Measurements from ENCODE around the gene POMT2.
"Not testable (repeated sequence)": the region's sequence is repeated elsewhere in the genome, so short reads cannot be mapped to it uniquely, and the experiment has no call there.

The POMT2 gene

GRCh38 chr14:77296155-77296554 is 24.5 kb downstream of the POMT2 start:
- H3K4me3 ChIP-seq (ENCODE audit: low read length): no peak overlapping the region
- TF ChIP-seq ZNF274 (IDR thresholded peaks at IDR 0.05; ENCODE audit: low read depth, low read length): no peak

DNA sequence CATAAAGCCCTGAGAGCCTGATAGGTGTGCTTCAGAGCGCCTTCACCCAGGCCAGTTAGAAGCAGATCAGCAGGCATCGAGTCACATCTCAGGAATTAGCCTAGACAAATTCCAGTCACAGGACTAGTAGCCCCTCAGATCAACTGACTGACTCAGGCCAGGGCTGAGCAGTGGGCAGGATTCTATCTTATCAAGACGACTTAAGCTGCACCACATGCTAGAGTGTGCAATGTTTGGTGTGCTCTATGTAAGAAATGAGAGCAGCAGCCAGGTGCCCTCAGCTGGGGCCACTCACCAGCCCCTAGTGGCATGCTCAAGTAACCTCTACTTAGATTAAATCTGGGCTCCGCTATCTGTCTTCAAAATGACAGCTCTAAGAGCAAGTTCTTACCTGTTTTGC is 30.0 kb downstream of the POMT2 start:
- no peak overlapping the region for H3K4me3 ChIP-seq (ENCODE audit: low read length)
- TF ChIP-seq ZNF274 (IDR thresholded peaks at IDR 0.05; ENCODE audit: low read depth, low read length): no peak

- TF ChIP-seq ZNF274 (IDR thresholded peaks at IDR 0.05; ENCODE audit: low read depth, low read length): no peak
- no peak overlapping the region for H3K4me3 ChIP-seq (ENCODE audit: low read length)
Observed at GRCh38 chr14:77286576-77286975, 34.1 kb downstream of the POMT2 start.

GRCh38 chr14:77284466-77284865 is 36.2 kb downstream of the POMT2 start:
- H3K4me3 ChIP-seq (ENCODE audit: low read length): no peak overlapping the region
- no peak for TF ChIP-seq ZNF274 (IDR thresholded peaks at IDR 0.05; ENCODE audit: low read depth, low read length)

GRCh38 chr14:77284066-77284465 is 36.6 kb downstream of the POMT2 start:
- no peak overlapping the region for H3K4me3 ChIP-seq (ENCODE audit: low read length)
- no peak for TF ChIP-seq ZNF274 (IDR thresholded peaks at IDR 0.05; ENCODE audit: low read depth, low read length)

- no peak overlapping the region for H3K4me3 ChIP-seq (ENCODE audit: low read length)
- TF ChIP-seq ZNF274 (IDR thresholded peaks at IDR 0.05; ENCODE audit: low read depth, low read length): no peak
Observed at GRCh38 chr14:77281852-77282410, 38.8 kb downstream of the POMT2 start.

DNA sequence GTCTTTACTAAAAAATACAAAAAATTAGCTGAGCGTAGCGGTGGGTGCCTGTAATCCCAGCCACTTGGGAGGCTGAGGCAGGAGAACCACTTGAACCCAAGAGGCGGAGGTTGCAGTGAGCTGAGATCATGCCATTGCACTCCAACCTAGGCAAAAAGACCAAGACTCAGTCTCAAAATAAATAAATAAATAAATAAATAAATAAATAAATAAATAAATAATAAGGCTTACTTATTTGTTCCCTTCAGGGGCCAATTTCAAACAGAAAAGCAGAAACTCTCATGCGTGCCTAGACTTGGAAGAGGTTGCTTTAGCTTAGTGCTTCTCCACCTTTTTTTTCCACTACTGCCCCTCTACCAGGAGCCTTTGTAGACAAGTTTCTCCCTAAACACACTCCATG is 39.8 kb downstream of the POMT2 start:
- H3K4me3 ChIP-seq (ENCODE audit: low read length): not testable (repeated sequence)

DNA sequence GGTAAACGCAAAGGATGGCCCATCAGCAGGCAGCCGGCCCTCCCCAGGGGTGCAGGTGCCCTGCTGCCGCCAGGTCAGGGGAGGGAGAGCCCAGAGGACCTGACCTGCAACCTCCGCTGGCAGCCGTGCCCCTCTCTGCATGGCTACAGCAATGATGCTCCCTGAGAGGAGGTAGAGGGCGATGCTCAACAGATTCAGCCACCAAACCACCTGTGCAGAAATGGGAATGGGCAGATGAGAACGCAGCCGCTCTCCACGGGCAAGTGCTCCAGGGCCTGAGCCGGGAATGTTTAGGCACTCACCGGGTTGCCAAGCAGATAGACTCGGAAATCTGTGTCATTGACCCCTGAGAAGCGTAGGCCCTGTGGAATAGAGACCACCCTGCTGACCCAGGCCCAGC is 41.0 kb downstream of the POMT2 start:
- TF ChIP-seq ZNF274 (IDR thresholded peaks at IDR 0.05; ENCODE audit: low read depth, low read length): no peak

DNA sequence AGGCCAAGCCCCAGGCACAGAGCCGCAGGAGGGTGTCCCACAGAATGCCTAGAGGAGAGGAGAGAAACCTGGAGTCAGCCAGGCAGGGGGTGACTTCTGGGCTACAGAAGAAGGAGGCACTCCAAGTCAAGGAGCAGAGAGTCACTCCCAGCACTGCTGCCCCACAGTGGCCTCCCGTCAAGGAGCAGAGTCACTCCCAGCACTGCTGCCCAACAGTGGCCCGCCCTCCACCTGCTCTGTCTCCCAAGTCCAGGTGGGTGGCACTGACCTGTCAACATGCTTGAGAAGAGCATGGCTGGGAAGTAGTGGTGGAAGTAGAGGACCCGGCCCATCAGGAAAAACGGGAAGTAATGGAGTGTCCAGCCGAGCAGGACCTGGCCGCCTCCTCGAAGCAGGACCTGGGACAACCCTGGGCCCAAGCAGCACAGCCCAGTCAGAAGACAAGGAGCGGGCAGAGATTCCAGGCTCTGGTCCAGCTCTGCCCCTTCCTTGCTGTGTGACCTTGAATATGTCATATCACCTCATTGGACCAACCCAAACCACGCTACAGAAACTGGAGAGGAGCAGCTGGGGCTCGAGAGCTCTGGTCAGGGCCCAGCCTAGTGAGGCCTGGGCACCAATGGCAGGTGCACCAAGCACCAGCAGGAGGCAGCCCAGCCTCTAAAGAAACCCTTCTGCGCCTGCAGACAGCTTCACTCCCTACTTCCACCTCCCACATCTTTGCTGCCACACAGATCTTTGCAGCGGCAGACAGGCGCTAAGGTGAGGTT is 42.0 kb downstream of the POMT2 start:
- H3K4me3 ChIP-seq (ENCODE audit: low read length): no peak overlapping the region
- TF ChIP-seq ZNF274 (IDR thresholded peaks at IDR 0.05; ENCODE audit: low read depth, low read length): no peak

More for the DNA sequence above, 41.0 kb downstream of the POMT2 start:
- no peak overlapping the region for H3K4me3 ChIP-seq (ENCODE audit: low read length)

- no peak for TF ChIP-seq ZNF274 (IDR thresholded peaks at IDR 0.05; ENCODE audit: low read depth, low read length)
- no peak overlapping the region for H3K4me3 ChIP-seq (ENCODE audit: low read length)
Observed at GRCh38 chr14:77276959-77277358, 43.7 kb downstream of the POMT2 start.

DNA sequence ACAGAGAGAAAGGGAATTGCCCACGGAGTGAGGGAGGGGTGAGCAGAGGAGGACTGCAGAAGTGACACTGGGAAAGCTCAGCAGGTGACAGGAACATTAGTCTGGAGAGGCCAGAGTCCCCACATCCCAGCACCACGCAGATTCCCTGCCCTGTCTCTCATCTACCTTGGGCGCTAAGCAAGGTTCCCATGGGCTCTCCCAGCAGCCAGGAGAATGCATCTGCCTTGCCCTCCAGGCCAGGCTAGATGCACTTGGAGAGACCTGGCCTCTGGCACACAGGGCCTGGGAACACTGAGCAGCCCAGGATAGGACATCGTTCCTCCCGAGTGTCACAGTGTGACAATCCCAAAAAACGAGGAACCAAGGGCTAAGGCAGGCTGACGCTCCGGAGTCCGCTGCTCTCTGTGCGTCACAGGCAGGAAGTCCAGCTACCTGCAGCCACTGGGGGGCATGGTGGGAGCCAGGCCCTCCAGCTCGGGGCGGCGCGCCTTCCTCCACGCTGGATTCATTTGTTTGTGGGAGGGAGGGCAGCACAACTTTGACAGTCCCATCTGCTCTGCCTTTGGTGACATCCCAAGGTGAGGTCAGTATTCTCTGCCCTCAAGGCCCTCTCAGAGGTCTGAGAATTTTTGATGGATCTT is 44.3 kb downstream of the POMT2 start:
- no peak for TF ChIP-seq ZNF274 (IDR thresholded peaks at IDR 0.05; ENCODE audit: low read depth, low read length)
- H3K4me3 ChIP-seq (ENCODE audit: low read length): no peak overlapping the region

GRCh38 chr14:77275601-77276017 is 45.1 kb downstream of the POMT2 start:
- TF ChIP-seq ZNF274 (IDR thresholded peaks at IDR 0.05; ENCODE audit: low read depth, low read length): no peak
- no peak overlapping the region for H3K4me3 ChIP-seq (ENCODE audit: low read length)

DNA sequence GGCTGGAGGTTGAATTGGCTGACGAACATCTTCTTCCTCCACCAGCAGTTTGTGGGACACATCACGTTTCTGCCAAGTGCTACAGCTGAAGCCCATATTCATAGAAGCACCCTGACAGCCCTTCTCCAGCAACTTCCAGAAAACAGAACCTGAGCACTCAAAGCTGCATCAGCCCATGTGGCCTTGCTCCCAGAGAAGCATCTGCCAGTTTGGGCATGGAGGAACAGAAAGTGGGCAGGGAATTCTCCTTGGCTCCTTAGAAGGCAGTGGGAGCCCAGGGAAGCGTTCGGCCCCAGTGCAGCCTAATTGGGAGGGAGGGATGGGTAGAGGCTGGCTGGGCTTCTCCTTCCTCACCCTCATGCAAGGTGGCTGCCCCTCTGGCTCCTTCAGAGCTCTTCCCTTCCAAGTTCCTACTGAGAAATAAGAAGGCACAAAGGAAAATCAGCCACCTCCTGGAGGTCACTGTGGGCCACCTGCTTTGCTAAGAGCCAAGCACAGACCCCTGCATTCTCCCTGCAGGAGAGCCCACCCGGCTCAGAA is 45.6 kb downstream of the POMT2 start:
- H3K4me3 ChIP-seq (ENCODE audit: low read length): no peak overlapping the region
- no peak for TF ChIP-seq ZNF274 (IDR thresholded peaks at IDR 0.05; ENCODE audit: low read depth, low read length)

DNA sequence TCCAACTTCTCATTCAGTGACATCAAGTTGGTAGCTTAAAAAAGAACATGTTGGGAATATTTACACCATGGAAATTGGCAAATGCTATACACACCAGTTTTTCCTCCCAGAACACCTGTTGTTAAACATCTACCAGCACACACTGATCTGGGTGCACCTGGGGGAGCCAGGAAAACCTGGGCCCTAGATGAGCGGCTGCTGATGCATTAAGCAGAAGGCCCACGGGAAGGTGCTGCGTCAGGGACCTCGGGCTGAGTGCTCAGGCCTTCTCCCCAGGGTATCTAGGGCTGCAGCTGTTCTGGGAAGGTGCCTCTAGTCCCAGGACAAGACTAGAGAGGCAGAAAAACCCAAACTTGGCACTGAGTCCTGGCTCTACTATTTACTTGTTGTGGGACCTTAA is 46.9 kb downstream of the POMT2 start:
- H3K4me3 ChIP-seq (ENCODE audit: low read length): no peak overlapping the region
- no peak for TF ChIP-seq ZNF274 (IDR thresholded peaks at IDR 0.05; ENCODE audit: low read depth, low read length)

GRCh38 chr14:77272261-77272660 is 48.4 kb downstream of the POMT2 start:
- TF ChIP-seq ZNF274 (IDR thresholded peaks at IDR 0.05; ENCODE audit: low read depth, low read length): no peak
- no peak overlapping the region for H3K4me3 ChIP-seq (ENCODE audit: low read length)
